Astrocyte (in vitro differentiated cells and primary cell): ENCODE data around the gene NECTIN1. TPM values are rescaled to one million over a fixed set of nuclear protein-coding genes. Genes with fewer than 3 reads are reported as not detected.

Experiments used
- DNase-seq: peaks from one replicate; pipeline ENCODE4 v3.0.0-alpha.2; 2010; ENCODE audit warnings: low read depth
- FAIRE-seq: peaks from 2 replicates; lab custom pipeline; 2011; peaks lifted over from hg19 to GRCh38; lab: Jason Lieb, UNC
- H2AFZ ChIP-seq: 2 replicates; pipeline ENCODE4 v1.6.0; 2012; ENCODE audit warnings: low read depth, low read length, inconsistent platforms
- H3K27ac ChIP-seq: 2 replicates; pipeline ENCODE4 v1.5.1; 2011; ENCODE audit warnings: low read depth, low read length, inconsistent platforms
- H3K27me3 ChIP-seq: 2 replicates; pipeline ENCODE4 v1.6.0; 2011; ENCODE audit warnings: low read length, inconsistent platforms; ENCODE audit not compliant: insufficient read depth
- H3K36me3 ChIP-seq: 2 replicates; pipeline ENCODE4 v1.5.1; 2011; ENCODE audit warnings: low read length, inconsistent platforms; ENCODE audit not compliant: insufficient read depth
- H3K4me1 ChIP-seq: 2 replicates; pipeline ENCODE4 v1.5.1; 2011; ENCODE audit warnings: low read length, inconsistent platforms; ENCODE audit not compliant: insufficient read depth
- H3K4me2 ChIP-seq: 2 replicates; pipeline ENCODE4 v1.6.0; 2012; ENCODE audit warnings: low read length, inconsistent platforms
- H3K4me3 ChIP-seq: 2 replicates; pipeline ENCODE4 v1.5.1; 2011; ENCODE audit warnings: low read depth, mild to moderate bottlenecking, low read length, inconsistent platforms; ENCODE audit not compliant: insufficient read depth
- H3K79me2 ChIP-seq: 2 replicates; pipeline ENCODE4 v1.6.0; 2012; ENCODE audit warnings: mild to moderate bottlenecking, low read length, inconsistent platforms; ENCODE audit not compliant: insufficient read depth
- H3K9ac ChIP-seq: 2 replicates; pipeline ENCODE4 v1.6.0; 2012; ENCODE audit warnings: mild to moderate bottlenecking, low read length, inconsistent platforms
- H3K9me3 ChIP-seq: 2 replicates; pipeline ENCODE4 v1.5.1; 2012; ENCODE audit warnings: low read depth, mild to moderate bottlenecking, low read length, inconsistent platforms; ENCODE audit not compliant: insufficient read depth
- H4K20me1 ChIP-seq: 2 replicates; pipeline ENCODE4 v1.6.0; 2012; ENCODE audit warnings: low read length, inconsistent platforms; ENCODE audit not compliant: insufficient read depth
- H3K27ac Mint-ChIP-seq: one replicate; pipeline ENCODE4 v1.8.0; 2021; ENCODE audit warnings: mild to moderate bottlenecking, mixed read lengths; ENCODE audit not compliant: unreplicated experiment
- H3K27me3 Mint-ChIP-seq: one replicate; pipeline ENCODE4 v1.8.0; 2021; ENCODE audit warnings: low read depth, mixed read lengths; ENCODE audit not compliant: unreplicated experiment
- H3K36me3 Mint-ChIP-seq: one replicate; pipeline ENCODE4 v1.8.0; 2021; ENCODE audit warnings: low read depth, mixed read lengths; ENCODE audit not compliant: unreplicated experiment
- H3K4me1 Mint-ChIP-seq: one replicate; pipeline ENCODE4 v1.8.0; 2021; ENCODE audit warnings: low read depth, mixed read lengths; ENCODE audit not compliant: unreplicated experiment
- H3K4me3 Mint-ChIP-seq: one replicate; pipeline ENCODE4 v1.8.0; 2021; ENCODE audit warnings: mild to moderate bottlenecking, moderate library complexity, mixed read lengths; ENCODE audit not compliant: unreplicated experiment
- H3K9me3 Mint-ChIP-seq: one replicate; pipeline ENCODE4 v1.8.0; 2021; ENCODE audit warnings: mild to moderate bottlenecking, mixed read lengths; ENCODE audit not compliant: unreplicated experiment
- EZH2 ChIP-seq: IDR thresholded peaks from 2 replicates; pipeline ENCODE4 v1.6.1; 2012; ENCODE audit warnings: mild to moderate bottlenecking, low read length, inconsistent platforms; ENCODE audit not compliant: insufficient read depth
- total RNA-seq: library from RNA; stranded (reverse); gene quantifications from 2 replicates; pipeline ENCODE4 v1.2.1, GENCODE V29; 2021
- TF ChIP-seq, protein P1 (sequence below): IDR thresholded peaks from 2 replicates; pipeline ENCODE4 v1.5.1; 2011; ENCODE audit warnings: low read depth, mild to moderate bottlenecking, inconsistent platforms, low read length, moderate library complexity; ENCODE audit not compliant: insufficient read depth

The NECTIN1 gene
- total RNA-seq, 1 donor from 2014 or later: 17.7 TPM

DNA sequence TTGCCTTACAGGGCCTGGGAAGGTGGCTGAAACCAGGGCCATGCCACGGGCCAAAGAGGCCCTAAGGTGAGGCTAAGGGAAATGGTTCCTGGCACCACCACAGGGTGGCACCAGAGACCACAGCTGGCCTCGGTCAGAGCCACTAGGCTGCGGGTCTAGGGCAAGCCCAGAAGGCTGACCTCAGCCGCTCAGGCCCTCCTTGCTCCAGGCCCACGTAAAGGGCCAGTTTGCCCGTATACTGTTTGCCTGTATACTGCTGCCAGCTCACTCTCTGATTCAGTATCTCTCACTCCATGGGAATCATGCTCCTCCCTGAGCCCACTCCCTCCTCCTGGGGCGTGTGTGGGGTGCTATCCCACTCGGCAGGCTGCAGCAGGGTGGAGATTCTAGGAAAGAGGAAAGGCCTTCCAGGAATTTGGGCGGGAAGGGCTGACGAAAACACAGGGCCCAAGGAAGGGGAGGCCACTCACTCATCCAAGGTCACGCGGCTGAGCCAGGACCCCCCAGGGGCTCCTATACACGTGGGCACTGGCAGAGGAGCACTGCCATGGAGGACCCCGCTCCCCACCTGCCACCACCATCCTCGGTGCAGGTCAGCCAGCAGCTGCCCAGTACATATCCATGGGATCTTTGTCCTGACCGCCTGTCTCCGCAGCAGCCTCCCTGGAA is 62.4 kb downstream of the NECTIN1 start:
- Histone ChIP-seq H3K9ac (no peak overlapping the region), H3K4me1 (peaks cover 9% of the 10 kb centered on the region), H3K4me3 (no peak overlapping the region), H2AFZ (no peak overlapping the region), H3K4me2 (no peak overlapping the region), H3K79me2 (no peaks in the 10 kb centered on the region), H3K36me3 (no peaks in the 10 kb centered on the region), H4K20me1 (peaks cover 10% of the 10 kb centered on the region), H3K27me3 (no peaks in the 10 kb centered on the region), H3K9me3 (no peaks in the 10 kb centered on the region), H3K27ac (no peak overlapping the region)
- H3K9me3 Mint-ChIP-seq: peaks cover 5% of the 10 kb centered on the region
- no peak for TF ChIP-seq EZH2
- TF ChIP-seq, protein P1, sequence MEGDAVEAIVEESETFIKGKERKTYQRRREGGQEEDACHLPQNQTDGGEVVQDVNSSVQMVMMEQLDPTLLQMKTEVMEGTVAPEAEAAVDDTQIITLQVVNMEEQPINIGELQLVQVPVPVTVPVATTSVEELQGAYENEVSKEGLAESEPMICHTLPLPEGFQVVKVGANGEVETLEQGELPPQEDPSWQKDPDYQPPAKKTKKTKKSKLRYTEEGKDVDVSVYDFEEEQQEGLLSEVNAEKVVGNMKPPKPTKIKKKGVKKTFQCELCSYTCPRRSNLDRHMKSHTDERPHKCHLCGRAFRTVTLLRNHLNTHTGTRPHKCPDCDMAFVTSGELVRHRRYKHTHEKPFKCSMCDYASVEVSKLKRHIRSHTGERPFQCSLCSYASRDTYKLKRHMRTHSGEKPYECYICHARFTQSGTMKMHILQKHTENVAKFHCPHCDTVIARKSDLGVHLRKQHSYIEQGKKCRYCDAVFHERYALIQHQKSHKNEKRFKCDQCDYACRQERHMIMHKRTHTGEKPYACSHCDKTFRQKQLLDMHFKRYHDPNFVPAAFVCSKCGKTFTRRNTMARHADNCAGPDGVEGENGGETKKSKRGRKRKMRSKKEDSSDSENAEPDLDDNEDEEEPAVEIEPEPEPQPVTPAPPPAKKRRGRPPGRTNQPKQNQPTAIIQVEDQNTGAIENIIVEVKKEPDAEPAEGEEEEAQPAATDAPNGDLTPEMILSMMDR: peak; percentile 74
- peaks cover 37% of the 10 kb centered on the region for H3K27me3 Mint-ChIP-seq
- H3K36me3 Mint-ChIP-seq: peaks cover 4% of the 10 kb centered on the region
- no peak for FAIRE-seq
- DNase-seq: peak; percentile 22
- no peak overlapping the region for H3K4me3 Mint-ChIP-seq
- H3K27ac Mint-ChIP-seq: no peak overlapping the region
- H3K4me1 Mint-ChIP-seq: peaks cover 10% of the 10 kb centered on the region

- H3K9ac ChIP-seq: no peak overlapping the region
- no peak overlapping the region for H3K4me3 ChIP-seq
- no peak overlapping the region for H3K4me3 Mint-ChIP-seq
- no peaks in the 10 kb centered on the region for H3K27me3 ChIP-seq
- H2AFZ ChIP-seq: no peak overlapping the region
- H3K4me2 ChIP-seq: no peak overlapping the region
- H3K9me3 Mint-ChIP-seq: peaks cover 5% of the 10 kb centered on the region
- no peak overlapping the region for H3K27ac Mint-ChIP-seq
- peaks cover 7% of the 10 kb centered on the region for H3K4me1 Mint-ChIP-seq
- H4K20me1 ChIP-seq: peaks cover 10% of the 10 kb centered on the region
- H3K9me3 ChIP-seq: no peaks in the 10 kb centered on the region
- H3K79me2 ChIP-seq: no peaks in the 10 kb centered on the region
- peaks cover 38% of the 10 kb centered on the region for H3K27me3 Mint-ChIP-seq
- H3K4me1 ChIP-seq: peaks cover 4% of the 10 kb centered on the region
- DNase-seq: no peak
- peaks cover 4% of the 10 kb centered on the region for H3K36me3 Mint-ChIP-seq
- TF ChIP-seq EZH2: no peak
- TF ChIP-seq, protein P1: no peak
- H3K27ac ChIP-seq: no peak overlapping the region
- no peak for FAIRE-seq
- H3K36me3 ChIP-seq: no peaks in the 10 kb centered on the region
Observed at GRCh38 chr11:119666061-119666460, 62.9 kb downstream of the NECTIN1 start.

GRCh38 chr11:119664701-119665420 is 64.1 kb downstream of the NECTIN1 start:
- H3K4me1 Mint-ChIP-seq: peaks cover 5% of the 10 kb centered on the region
- Histone ChIP-seq H3K27ac (no peak overlapping the region), H3K9me3 (no peaks in the 10 kb centered on the region), H3K4me3 (no peak overlapping the region), H3K79me2 (no peaks in the 10 kb centered on the region), H3K27me3 (no peaks in the 10 kb centered on the region), H3K4me1 (no peaks in the 10 kb centered on the region), H3K36me3 (no peaks in the 10 kb centered on the region), H3K4me2 (no peak overlapping the region), H3K9ac (no peak overlapping the region), H4K20me1 (peaks cover 10% of the 10 kb centered on the region), H2AFZ (no peak overlapping the region)
- FAIRE-seq: no peak
- H3K27ac Mint-ChIP-seq: no peak overlapping the region
- TF ChIP-seq, protein P1: no peak
- no peak for TF ChIP-seq EZH2
- no peak overlapping the region for H3K4me3 Mint-ChIP-seq
- peaks cover 5% of the 10 kb centered on the region for H3K9me3 Mint-ChIP-seq
- no peak for DNase-seq
- peaks cover 40% of the 10 kb centered on the region for H3K27me3 Mint-ChIP-seq
- H3K36me3 Mint-ChIP-seq: peaks cover 2% of the 10 kb centered on the region
